Loucy (cell line): ENCODE data around the gene NSUN5.

Experiments used
- H2AFZ ChIP-seq: fragments of 200-600 bp; sonication (generic); 2 replicates; pipeline ENCODE4 v1.6.0; 2016; ENCODE audit warnings: antibody characterized with exemption, mild to moderate bottlenecking, low read length, moderate library complexity
- H3F3A ChIP-seq: fragments of 200-600 bp; 2 replicates; pipeline ENCODE4 v1.6.0; 2016; ENCODE audit warnings: antibody characterized with exemption, low read depth, mild to moderate bottlenecking
- H3K27me3 ChIP-seq: fragments of 200-600 bp; sonication (generic); 2 replicates; pipeline ENCODE4 v1.6.1; 2014; ENCODE audit warnings: low read length, mild to moderate bottlenecking; ENCODE audit not compliant: insufficient read depth, poor library complexity, severe bottlenecking
- H3K36me3 ChIP-seq: fragments of 200-600 bp; sonication (generic); 2 replicates; pipeline ENCODE4 v1.6.1; 2016; ENCODE audit warnings: low read length; ENCODE audit not compliant: insufficient read depth
- H3K4me1 ChIP-seq: fragments of 200-600 bp; sonication (generic); 2 replicates; pipeline ENCODE4 v1.5.1; 2014; ENCODE audit warnings: low read length, mild to moderate bottlenecking; ENCODE audit not compliant: insufficient read depth, poor library complexity, severe bottlenecking
- H3K4me2 ChIP-seq: fragments of 200-600 bp; sonication (generic); 2 replicates; pipeline ENCODE4 v1.6.0; 2014; ENCODE audit warnings: antibody characterized with exemption, low read length, low read depth, mild to moderate bottlenecking; ENCODE audit not compliant: poor library complexity, severe bottlenecking
- H3K4me3 ChIP-seq: fragments of 200-600 bp; sonication (generic); 2 replicates; pipeline ENCODE4 v1.5.1; 2014; ENCODE audit warnings: low read length, mild to moderate bottlenecking, mixed read lengths; ENCODE audit not compliant: poor library complexity, severe bottlenecking
- H3K79me2 ChIP-seq: fragments of 200-600 bp; sonication (generic); 2 replicates; pipeline ENCODE4 v1.6.1; 2014; ENCODE audit warnings: low read length; ENCODE audit not compliant: insufficient read depth
- H3K9ac ChIP-seq: fragments of 200-600 bp; sonication (generic); 2 replicates; pipeline ENCODE4 v1.6.0; 2014; ENCODE audit warnings: mild to moderate bottlenecking, low read depth, low read length, moderate library complexity; ENCODE audit not compliant: poor library complexity, severe bottlenecking
- H3K9me2 ChIP-seq: fragments of 200-600 bp; sonication (generic); replicated peaks from 2 replicates; pipeline ENCODE4 v1.6.1; 2016; ENCODE audit warnings: low read depth, low read length, mixed read lengths
- H3K9me3 ChIP-seq: fragments of 200-600 bp; sonication (generic); 2 replicates; pipeline ENCODE4 v1.6.1; 2014; ENCODE audit warnings: mild to moderate bottlenecking, antibody characterized with exemption, low read length, low read depth; ENCODE audit not compliant: insufficient read depth
- H4K20me1 ChIP-seq: fragments of 200-600 bp; sonication (generic); 2 replicates; pipeline ENCODE4 v1.6.0; 2014; ENCODE audit warnings: antibody characterized with exemption, low read length, mild to moderate bottlenecking; ENCODE audit not compliant: insufficient read depth, poor library complexity, severe bottlenecking
- EZH2phosphoT487 ChIP-seq: fragments of 200-600 bp; IDR thresholded peaks from 2 replicates; pipeline ENCODE4 v1.6.1; 2018; ENCODE audit warnings: antibody characterized with exemption, mild to moderate bottlenecking, moderate library complexity, borderline replicate concordance
- TF ChIP-seq, protein P1 (sequence below): fragments of 200-600 bp; sonication (generic); conservative IDR thresholded peaks from 2 replicates; pipeline ENCODE4 v1.5.1; 2014; ENCODE audit warnings: mild to moderate bottlenecking, antibody characterized with exemption, low read length

NSUN5 gene

DNA sequence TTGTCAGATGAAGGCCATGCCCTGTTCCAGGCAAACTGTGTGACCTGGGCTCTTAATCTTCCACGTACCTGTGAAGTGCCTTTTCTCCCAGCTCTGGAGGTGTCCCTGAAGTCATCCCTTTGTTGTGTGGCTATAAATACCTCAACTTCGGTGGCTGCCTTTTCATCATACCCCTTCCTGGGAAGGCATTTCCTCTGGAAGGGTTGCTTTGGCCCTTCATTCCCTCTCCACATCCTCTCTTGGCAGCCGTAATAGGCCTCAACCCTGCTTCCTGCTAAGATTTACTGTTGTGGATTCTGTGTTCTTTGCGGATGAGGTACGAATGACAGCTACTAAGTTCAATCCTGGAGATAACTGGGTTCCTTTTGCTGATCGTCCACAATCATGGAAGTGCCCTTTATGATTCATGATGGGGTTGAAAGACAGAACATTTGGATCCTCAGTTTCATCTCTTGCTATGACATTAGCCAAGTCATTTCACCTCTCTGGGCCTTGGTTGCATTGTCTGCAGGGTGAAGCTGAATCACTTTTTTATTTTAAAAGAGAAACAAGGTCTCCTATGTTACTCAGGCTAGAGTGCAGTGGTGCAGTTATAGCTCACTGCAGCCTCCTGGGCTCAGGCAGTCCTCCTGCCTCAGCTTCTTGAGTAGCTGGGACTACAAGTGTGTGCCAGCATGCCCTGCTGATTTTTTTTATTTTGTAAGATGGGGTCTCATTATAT is 43.0 kb upstream of the NSUN5 start:
- Histone ChIP-seq H3K36me3 (no peaks in the 10 kb centered on the region), H4K20me1 (no peaks in the 10 kb centered on the region), H3K27me3 (no peaks in the 10 kb centered on the region), H2AFZ (no peak overlapping the region), H3K9ac (no peak overlapping the region), H3K4me3 (no peak overlapping the region), H3K79me2 (no peaks in the 10 kb centered on the region), H3K9me2 (no peaks in the 10 kb centered on the region), H3F3A (no peaks in the 10 kb centered on the region), H3K4me1 (no peaks in the 10 kb centered on the region), H3K9me3 (no peaks in the 10 kb centered on the region; the same call in 1 of the 2 replicates), H3K4me2 (no peak overlapping the region)
- TF ChIP-seq, protein P1, sequence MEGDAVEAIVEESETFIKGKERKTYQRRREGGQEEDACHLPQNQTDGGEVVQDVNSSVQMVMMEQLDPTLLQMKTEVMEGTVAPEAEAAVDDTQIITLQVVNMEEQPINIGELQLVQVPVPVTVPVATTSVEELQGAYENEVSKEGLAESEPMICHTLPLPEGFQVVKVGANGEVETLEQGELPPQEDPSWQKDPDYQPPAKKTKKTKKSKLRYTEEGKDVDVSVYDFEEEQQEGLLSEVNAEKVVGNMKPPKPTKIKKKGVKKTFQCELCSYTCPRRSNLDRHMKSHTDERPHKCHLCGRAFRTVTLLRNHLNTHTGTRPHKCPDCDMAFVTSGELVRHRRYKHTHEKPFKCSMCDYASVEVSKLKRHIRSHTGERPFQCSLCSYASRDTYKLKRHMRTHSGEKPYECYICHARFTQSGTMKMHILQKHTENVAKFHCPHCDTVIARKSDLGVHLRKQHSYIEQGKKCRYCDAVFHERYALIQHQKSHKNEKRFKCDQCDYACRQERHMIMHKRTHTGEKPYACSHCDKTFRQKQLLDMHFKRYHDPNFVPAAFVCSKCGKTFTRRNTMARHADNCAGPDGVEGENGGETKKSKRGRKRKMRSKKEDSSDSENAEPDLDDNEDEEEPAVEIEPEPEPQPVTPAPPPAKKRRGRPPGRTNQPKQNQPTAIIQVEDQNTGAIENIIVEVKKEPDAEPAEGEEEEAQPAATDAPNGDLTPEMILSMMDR = no peak
- no peak for TF ChIP-seq EZH2phosphoT487

DNA sequence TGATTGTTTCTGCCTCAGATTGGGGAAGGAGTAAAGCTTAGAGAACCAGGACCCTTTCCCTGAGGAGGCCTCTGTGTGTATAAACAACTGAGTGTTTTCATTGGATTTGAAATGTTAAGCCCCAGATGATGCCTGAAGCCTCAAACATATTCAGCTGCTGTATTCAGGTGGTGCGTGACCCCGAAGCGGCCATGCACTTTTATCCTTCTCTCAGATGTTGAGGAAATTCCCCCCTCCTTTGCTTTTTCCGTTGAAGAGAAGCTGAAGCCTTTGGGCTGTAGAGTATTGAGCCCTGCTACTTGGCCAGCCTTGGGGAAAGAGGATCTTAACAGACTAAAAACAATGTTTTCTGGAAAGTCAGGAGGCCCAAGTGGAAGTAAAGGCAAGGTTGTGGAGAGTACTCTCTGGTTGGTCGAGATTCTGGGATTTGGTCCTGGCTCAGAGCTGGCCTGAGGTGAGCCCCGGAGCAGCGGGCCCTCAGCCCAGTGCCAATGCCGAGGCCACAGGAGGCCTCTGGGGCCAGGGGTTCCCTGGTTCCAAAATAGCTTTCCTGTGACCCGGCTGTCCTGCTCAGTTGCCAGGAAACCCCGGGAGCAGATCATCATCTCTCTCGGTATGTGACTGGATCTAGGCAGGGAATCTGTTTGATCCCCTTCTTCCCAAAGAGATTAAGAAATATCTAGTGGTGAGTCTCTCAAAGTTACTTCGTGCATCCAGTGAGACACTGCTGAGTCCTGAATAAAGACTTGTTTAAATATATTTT is 41.9 kb upstream of the NSUN5 start:
- Histone ChIP-seq H3K79me2 (no peaks in the 10 kb centered on the region), H2AFZ (no peak overlapping the region), H3F3A (no peaks in the 10 kb centered on the region), H3K9me3 (no peaks in the 10 kb centered on the region; the same call in 1 of the 2 replicates), H3K9ac (no peak overlapping the region), H4K20me1 (no peaks in the 10 kb centered on the region), H3K27me3 (no peaks in the 10 kb centered on the region), H3K4me1 (no peaks in the 10 kb centered on the region), H3K4me3 (no peak overlapping the region), H3K36me3 (no peaks in the 10 kb centered on the region), H3K9me2 (no peaks in the 10 kb centered on the region), H3K4me2 (no peak overlapping the region)
- TF ChIP-seq EZH2phosphoT487 = no peak
- TF ChIP-seq, protein P1 = no peak

DNA sequence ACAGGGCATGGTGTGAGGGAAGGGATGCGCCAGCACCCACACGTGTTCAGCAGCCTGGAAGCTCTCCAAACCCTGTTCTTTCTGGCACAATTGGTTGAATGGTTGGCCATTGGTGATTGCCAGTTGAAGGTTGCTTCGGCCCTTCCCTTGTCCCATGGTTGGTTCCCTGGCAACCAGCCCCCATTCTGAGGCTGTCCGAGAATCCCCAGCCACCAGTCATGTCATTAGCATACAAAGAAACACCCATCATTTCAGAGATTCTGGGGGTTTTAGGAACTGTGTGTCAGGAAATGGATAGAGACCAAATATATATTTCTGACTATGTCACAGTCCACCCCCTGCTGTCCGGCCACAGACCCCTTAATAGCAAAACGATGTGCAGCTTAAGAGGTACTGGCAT is 41.1 kb upstream of the NSUN5 start:
- Histone ChIP-seq H3K79me2 (no peaks in the 10 kb centered on the region), H2AFZ (no peak overlapping the region), H3K9me3 (no peaks in the 10 kb centered on the region; the same call in 1 of the 2 replicates), H3F3A (no peaks in the 10 kb centered on the region), H3K4me3 (no peak overlapping the region), H3K4me1 (no peaks in the 10 kb centered on the region), H3K4me2 (no peak overlapping the region), H3K36me3 (no peaks in the 10 kb centered on the region), H4K20me1 (no peaks in the 10 kb centered on the region), H3K9ac (no peak overlapping the region), H3K9me2 (no peaks in the 10 kb centered on the region), H3K27me3 (no peaks in the 10 kb centered on the region)
- no peak for TF ChIP-seq EZH2phosphoT487
- TF ChIP-seq, protein P1 = no peak
